Measurements from ENCODE around the gene NFYB. TPM values are rescaled to one million over a fixed set of nuclear protein-coding genes. Genes with fewer than 3 reads are reported as not detected.

Gene NFYB
- 58.1 TPM for polyA plus RNA-seq (2013, experiment 1 of 2)
- 60.0 TPM for polyA plus RNA-seq (2013, experiment 2 of 2)

- peaks cover 19% of the 10 kb centered on the region for H3K36me3 ChIP-seq (ENCODE audit: insufficient read depth, low read length)
- peak within 1 kb of the TSS; percentile 88 for H3K27ac ChIP-seq (ENCODE audit: low read depth, low read length)
- peaks cover 5% of the 10 kb centered on the region; the same call in 1 of the 2 replicates for H3K27me3 ChIP-seq (ENCODE audit: insufficient read depth, low read length)
- 1% methylated on average over 95 of the region's 111 CpGs for WGBS
- H3K4me3 ChIP-seq (ENCODE audit: low read length): peak within 1 kb of the TSS; percentile 88
- peaks cover 25% of the 10 kb centered on the region for H3K4me1 ChIP-seq (ENCODE audit: insufficient read depth, low read length)
- H3K9ac ChIP-seq (ENCODE audit: low read depth, low read length): peak within 1 kb of the TSS; percentile 95
- H3K9me3 ChIP-seq (ENCODE audit: insufficient read depth, low read depth, low read length): no peaks in the 10 kb centered on the region
Observed at GRCh38 chr12:104137902-104138796, at the start of gene NFYB. Gene NFYB (minus strand): TSS chr12:104138210. CDS start chr12:104135453, 2,757 bp downstream.

DNA sequence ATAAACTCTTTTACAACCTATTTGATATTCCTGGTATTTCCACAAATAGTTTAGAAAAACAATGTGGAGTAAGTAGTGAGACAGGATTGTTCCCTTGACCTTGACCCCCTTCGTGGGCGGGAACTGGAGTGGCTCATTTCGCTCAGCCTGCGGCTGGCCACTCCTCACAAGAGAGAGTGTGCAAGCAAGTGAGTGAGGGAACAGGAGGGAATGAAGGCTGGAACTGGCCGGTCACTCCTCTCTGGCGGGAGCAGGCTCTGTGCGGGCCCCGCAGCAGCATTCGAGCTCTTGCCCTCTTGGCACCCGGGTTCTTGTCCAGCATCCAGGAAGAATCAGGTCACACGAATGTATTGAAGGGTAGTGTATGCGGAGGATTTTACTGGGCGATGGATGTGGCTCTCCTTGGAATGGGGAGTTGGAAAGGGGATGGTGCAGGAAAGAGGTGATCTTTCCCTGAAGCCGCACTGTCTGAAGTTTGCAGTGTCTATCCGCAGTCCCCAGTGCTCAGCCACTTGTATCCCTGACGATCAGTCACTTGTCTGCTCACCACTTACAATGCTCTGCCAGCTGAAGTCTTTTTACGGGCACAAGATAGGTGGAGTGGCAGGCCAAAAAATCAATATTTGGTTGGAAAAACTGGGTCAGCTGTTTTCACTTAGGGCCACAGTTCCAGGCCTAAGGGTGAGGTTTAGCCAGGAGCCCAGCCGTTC, 49.6 kb upstream of the NFYB start:
- no peak overlapping the region for H3K9ac ChIP-seq (ENCODE audit: low read depth, low read length)
- peaks cover 22% of the 10 kb centered on the region for H3K9me3 ChIP-seq (ENCODE audit: insufficient read depth, low read depth, low read length)
- H3K27me3 ChIP-seq (ENCODE audit: insufficient read depth, low read length): no peaks in the 10 kb centered on the region
- no peak overlapping the region for H3K4me3 ChIP-seq (ENCODE audit: low read length)
- H3K27ac ChIP-seq (ENCODE audit: low read depth, low read length): no peak overlapping the region
- no peaks in the 10 kb centered on the region for H3K4me1 ChIP-seq (ENCODE audit: insufficient read depth, low read length)
- WGBS: 94% methylated on average over 18 of the region's 18 CpGs
- H3K36me3 ChIP-seq (ENCODE audit: insufficient read depth, low read length): no peaks in the 10 kb centered on the region

DNA sequence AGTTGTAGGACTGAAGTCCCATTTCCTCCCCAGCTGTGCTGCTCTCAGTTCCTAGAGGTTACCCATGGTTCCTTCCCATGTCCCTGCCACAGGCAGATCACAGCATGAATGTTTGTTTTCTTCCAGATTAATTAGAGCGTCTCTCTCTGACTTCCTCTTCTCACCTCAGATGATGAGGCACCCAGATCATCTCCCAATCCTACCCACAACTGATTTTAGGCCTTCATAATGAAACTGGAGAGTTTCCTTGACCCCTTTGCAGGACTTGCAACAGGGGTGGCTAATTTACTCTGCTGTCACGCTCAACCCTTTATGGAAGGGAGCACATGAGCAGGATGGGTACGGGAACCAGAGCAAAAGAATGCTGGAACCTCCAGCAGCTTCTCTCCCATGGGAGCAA, 45.4 kb upstream of the NFYB start:
- Histone ChIP-seq H3K9me3 (ENCODE audit: insufficient read depth, low read depth, low read length) (peaks cover 22% of the 10 kb centered on the region), H3K27me3 (ENCODE audit: insufficient read depth, low read length) (no peaks in the 10 kb centered on the region), H3K9ac (ENCODE audit: low read depth, low read length) (no peak overlapping the region), H3K4me1 (ENCODE audit: insufficient read depth, low read length) (no peaks in the 10 kb centered on the region), H3K4me3 (ENCODE audit: low read length) (no peak overlapping the region), H3K27ac (ENCODE audit: low read depth, low read length) (no peak overlapping the region), H3K36me3 (ENCODE audit: insufficient read depth, low read length) (no peaks in the 10 kb centered on the region)
- WGBS: 85% methylated on average over 3 of the region's 3 CpGs

DNA sequence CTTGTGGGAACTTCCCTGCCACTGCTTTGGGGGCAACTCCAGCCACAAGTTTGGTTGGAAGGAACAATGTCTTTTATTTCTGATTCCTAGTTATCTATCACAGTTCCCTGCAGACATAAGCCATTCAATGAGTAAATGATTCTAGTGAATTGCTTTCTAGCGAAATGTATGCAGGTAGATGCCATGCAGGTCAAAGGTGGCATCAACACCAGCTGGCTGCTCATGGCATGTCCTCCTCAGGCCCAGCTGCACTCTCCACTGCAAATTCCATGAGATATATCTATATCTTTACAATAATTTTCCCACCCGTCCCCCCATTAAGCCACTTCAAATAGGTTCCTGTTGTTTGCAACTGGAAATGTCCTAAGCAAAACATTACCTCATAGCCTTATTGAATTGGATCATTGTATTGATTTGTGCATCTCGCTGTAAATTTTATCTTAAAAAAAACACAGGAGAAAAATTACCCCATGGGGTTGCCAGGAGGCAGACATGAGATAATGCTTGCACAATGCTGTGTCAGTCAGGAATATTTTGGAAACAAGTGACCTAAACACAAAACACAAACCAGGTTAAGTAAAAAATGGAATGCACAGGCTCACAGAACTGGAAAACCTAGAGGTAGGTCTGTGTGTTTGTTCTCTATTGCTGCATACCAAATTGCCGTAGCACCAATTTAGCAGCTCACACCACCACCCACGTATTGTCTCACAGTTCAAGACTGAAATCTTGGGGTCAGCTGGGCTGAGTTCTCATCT, 44.8 kb upstream of the NFYB start:
- H3K4me1 ChIP-seq (ENCODE audit: insufficient read depth, low read length): no peaks in the 10 kb centered on the region
- H3K36me3 ChIP-seq (ENCODE audit: insufficient read depth, low read length): no peaks in the 10 kb centered on the region
- H3K9ac ChIP-seq (ENCODE audit: low read depth, low read length): no peak overlapping the region
- no peak overlapping the region for H3K4me3 ChIP-seq (ENCODE audit: low read length)
- H3K9me3 ChIP-seq (ENCODE audit: insufficient read depth, low read depth, low read length): peaks cover 22% of the 10 kb centered on the region
- H3K27ac ChIP-seq (ENCODE audit: low read depth, low read length): no peak overlapping the region
- H3K27me3 ChIP-seq (ENCODE audit: insufficient read depth, low read length): no peaks in the 10 kb centered on the region
- 76% methylated on average over 4 of the region's 5 CpGs for WGBS

GRCh38 chr12:104182144-104182543, 44.1 kb upstream of the NFYB start:
- Histone ChIP-seq H3K9me3 (ENCODE audit: insufficient read depth, low read depth, low read length) (peaks cover 22% of the 10 kb centered on the region), H3K9ac (ENCODE audit: low read depth, low read length) (no peak overlapping the region), H3K27me3 (ENCODE audit: insufficient read depth, low read length) (no peaks in the 10 kb centered on the region), H3K36me3 (ENCODE audit: insufficient read depth, low read length) (no peaks in the 10 kb centered on the region), H3K4me3 (ENCODE audit: low read length) (no peak overlapping the region), H3K27ac (ENCODE audit: low read depth, low read length) (no peak overlapping the region), H3K4me1 (ENCODE audit: insufficient read depth, low read length) (no peaks in the 10 kb centered on the region)
- 94% methylated on average over 4 of the region's 4 CpGs for WGBS

GRCh38 chr12:104181313-104181712, 43.3 kb upstream of the NFYB start:
- H3K27me3 ChIP-seq (ENCODE audit: insufficient read depth, low read length): no peaks in the 10 kb centered on the region

GRCh38 chr12:104180374-104180773, 42.4 kb upstream of the NFYB start:
- H3K9me3 ChIP-seq (ENCODE audit: insufficient read depth, low read depth, low read length): peaks cover 22% of the 10 kb centered on the region
- H3K4me1 ChIP-seq (ENCODE audit: insufficient read depth, low read length): no peaks in the 10 kb centered on the region
- H3K36me3 ChIP-seq (ENCODE audit: insufficient read depth, low read length): no peaks in the 10 kb centered on the region
- WGBS: 91% methylated on average over 5 of the region's 5 CpGs
- no peak overlapping the region for H3K27ac ChIP-seq (ENCODE audit: low read depth, low read length)
- H3K4me3 ChIP-seq (ENCODE audit: low read length): no peak overlapping the region
- no peaks in the 10 kb centered on the region for H3K27me3 ChIP-seq (ENCODE audit: insufficient read depth, low read length)
- no peak overlapping the region for H3K9ac ChIP-seq (ENCODE audit: low read depth, low read length)

More at GRCh38 chr12:104181313-104181712, 43.3 kb upstream of the NFYB start:
- peaks cover 22% of the 10 kb centered on the region for H3K9me3 ChIP-seq (ENCODE audit: insufficient read depth, low read depth, low read length)
- WGBS: 82% methylated on average over 4 of the region's 4 CpGs
- no peak overlapping the region for H3K27ac ChIP-seq (ENCODE audit: low read depth, low read length)
- H3K9ac ChIP-seq (ENCODE audit: low read depth, low read length): no peak overlapping the region
- H3K4me1 ChIP-seq (ENCODE audit: insufficient read depth, low read length): no peaks in the 10 kb centered on the region
- H3K4me3 ChIP-seq (ENCODE audit: low read length): no peak overlapping the region
- H3K36me3 ChIP-seq (ENCODE audit: insufficient read depth, low read length): no peaks in the 10 kb centered on the region

DNA sequence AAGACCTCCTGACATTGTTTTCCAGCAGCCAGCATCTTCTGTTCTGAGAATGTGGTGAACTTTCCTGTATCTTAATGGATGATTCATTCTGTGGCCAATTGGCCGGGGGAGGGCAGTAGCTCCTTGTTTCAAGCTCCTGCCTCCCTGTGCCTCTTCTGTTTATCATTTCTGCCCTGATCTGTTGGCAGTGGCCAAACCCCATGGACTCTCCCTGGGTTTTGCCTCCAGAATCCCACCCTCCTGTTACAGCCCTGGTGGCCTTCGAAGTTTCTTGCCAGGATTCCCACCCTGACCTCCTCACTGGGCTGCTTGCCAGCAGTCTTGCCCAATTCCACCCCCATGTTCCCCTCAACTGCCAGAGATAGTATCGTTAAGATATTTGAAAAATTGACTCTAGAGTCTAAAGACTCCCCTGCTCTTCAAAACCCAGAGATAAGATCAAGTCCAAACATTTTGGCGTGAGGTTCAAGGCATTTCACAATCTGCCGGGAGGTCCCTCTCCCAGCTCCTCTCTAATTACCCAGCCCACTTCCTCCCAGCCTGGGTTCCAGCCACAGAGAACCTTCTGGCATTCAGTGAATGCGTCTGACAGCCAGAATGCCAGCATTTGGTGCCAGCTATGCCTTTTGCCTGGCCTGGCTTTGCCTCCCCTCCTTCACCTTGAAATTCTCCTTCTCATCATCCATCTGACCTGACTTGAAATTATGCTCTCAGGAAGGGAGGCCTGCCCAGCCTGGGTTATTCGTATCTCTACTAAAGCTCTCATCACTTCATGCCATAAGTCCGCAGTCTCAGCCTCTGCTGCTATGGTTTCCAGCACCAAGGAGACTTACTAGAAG, 39.9 kb upstream of the NFYB start:
- H3K4me1 ChIP-seq (ENCODE audit: insufficient read depth, low read length): no peaks in the 10 kb centered on the region
- H3K27me3 ChIP-seq (ENCODE audit: insufficient read depth, low read length): no peaks in the 10 kb centered on the region
- H3K36me3 ChIP-seq (ENCODE audit: insufficient read depth, low read length): no peaks in the 10 kb centered on the region
- no peak overlapping the region for H3K9ac ChIP-seq (ENCODE audit: low read depth, low read length)
- no peak overlapping the region for H3K4me3 ChIP-seq (ENCODE audit: low read length)
- no peak overlapping the region for H3K27ac ChIP-seq (ENCODE audit: low read depth, low read length)
- 0 out of 2 replicates have a peak, but pooled peaks cover under 1% of the 10 kb centered on the region for H3K9me3 ChIP-seq (ENCODE audit: insufficient read depth, low read depth, low read length)
- 90% methylated on average over 7 of the region's 8 CpGs for WGBS

DNA sequence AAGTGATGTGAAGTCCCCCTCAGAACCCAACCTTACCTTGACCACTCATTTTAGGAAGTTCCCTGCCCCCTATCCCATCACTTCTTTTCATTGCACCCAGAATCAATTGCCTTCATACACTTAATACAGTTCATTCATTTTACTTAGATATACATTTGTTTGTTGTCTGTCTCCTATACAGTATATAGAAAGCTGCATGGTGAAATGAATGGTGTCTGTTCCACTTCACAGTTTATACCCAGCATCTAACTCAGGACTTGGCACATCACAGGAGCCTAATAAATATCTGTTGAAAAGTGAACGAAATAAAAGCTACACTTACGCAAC, 39.3 kb upstream of the NFYB start:
- WGBS: 100% methylated on average over 2 of the region's 2 CpGs
- Histone ChIP-seq H3K36me3 (ENCODE audit: insufficient read depth, low read length) (no peaks in the 10 kb centered on the region), H3K4me1 (ENCODE audit: insufficient read depth, low read length) (no peaks in the 10 kb centered on the region), H3K27ac (ENCODE audit: low read depth, low read length) (no peak overlapping the region), H3K27me3 (ENCODE audit: insufficient read depth, low read length) (no peaks in the 10 kb centered on the region), H3K9me3 (ENCODE audit: insufficient read depth, low read depth, low read length) (no peaks in the 10 kb centered on the region), H3K4me3 (ENCODE audit: low read length) (no peak overlapping the region), H3K9ac (ENCODE audit: low read depth, low read length) (no peak overlapping the region)

DNA sequence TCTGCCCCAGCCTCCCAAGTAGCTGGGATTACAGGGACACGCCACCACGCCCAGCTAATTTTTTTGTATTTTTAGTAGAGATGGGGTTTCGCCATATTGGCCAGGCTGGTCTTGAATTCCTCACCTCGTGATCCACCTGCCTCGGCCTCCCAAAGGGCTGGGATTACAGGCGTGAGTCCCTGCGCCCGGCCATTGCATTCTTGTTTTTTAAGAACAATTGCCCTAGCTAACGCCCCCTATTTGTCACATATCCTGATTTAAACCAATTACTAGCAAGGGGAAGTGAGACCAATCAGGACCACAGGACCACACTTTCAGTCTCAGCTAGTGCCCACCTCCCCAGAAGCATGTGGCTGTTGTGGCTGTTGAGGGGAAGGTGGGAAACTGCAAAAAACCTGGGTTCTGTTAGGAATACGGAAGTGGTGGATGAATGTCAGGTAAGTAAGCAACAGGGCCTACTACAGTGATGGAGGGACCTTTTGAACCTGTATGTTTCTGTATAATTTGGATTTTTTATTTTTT, 37.8 kb upstream of the NFYB start:
- Histone ChIP-seq H3K36me3 (ENCODE audit: insufficient read depth, low read length) (no peaks in the 10 kb centered on the region), H3K4me1 (ENCODE audit: insufficient read depth, low read length) (no peaks in the 10 kb centered on the region), H3K9ac (ENCODE audit: low read depth, low read length) (no peak overlapping the region), H3K4me3 (ENCODE audit: low read length) (no peak overlapping the region), H3K27ac (ENCODE audit: low read depth, low read length) (no peak overlapping the region), H3K27me3 (ENCODE audit: insufficient read depth, low read length) (no peaks in the 10 kb centered on the region), H3K9me3 (ENCODE audit: insufficient read depth, low read depth, low read length) (no peaks in the 10 kb centered on the region)
- WGBS: 93% methylated on average over 9 of the region's 10 CpGs

Measured in HUES64 (cell line).